ENCODE measurements around the gene BICRA. TPM values are rescaled to one million over a fixed set of nuclear protein-coding genes. Genes with fewer than 3 reads are reported as not detected.
"Not testable (repeated sequence)": the region's sequence is repeated elsewhere in the genome, so short reads cannot be mapped to it uniquely, and the experiment has no call there.

BICRA gene
- polyA plus RNA-seq, 3 donors = 10.2 to 16.6 (median 16.5) TPM

- peak in 10 of 11 donors; percentile 36 to 63 (median 52) for DNase-seq (ENCODE audit: extremely low read depth in 1 of 11, low read depth in 9 of 11, low spot score in 4 of 11)
These were observed 89.1 kb downstream of the BICRA start for GRCh38 chr19:47697863-47698609.

- DNase-seq (ENCODE audit: extremely low read depth in 1 of 11, low read depth in 9 of 11, low spot score in 4 of 11) = no peak
These were observed 89.9 kb downstream of the BICRA start for GRCh38 chr19:47698631-47699359.

GRCh38 chr19:47699360-47699917 lies 90.5 kb downstream of the BICRA start:
- DNase-seq (ENCODE audit: extremely low read depth in 1 of 11, low read depth in 9 of 11, low spot score in 4 of 11) = no peak

GRCh38 chr19:47700934-47701716 lies 92.2 kb downstream of the BICRA start:
- DNase-seq (ENCODE audit: extremely low read depth in 1 of 11, low read depth in 9 of 11, low spot score in 4 of 11) = no peak

GRCh38 chr19:47701717-47702552 lies 93.0 kb downstream of the BICRA start:
- no peak for DNase-seq (ENCODE audit: extremely low read depth in 1 of 11, low read depth in 9 of 11, low spot score in 4 of 11)

GRCh38 chr19:47702671-47703070 lies 93.7 kb downstream of the BICRA start:
- no peak for DNase-seq (ENCODE audit: extremely low read depth in 1 of 11, low read depth in 9 of 11, low spot score in 4 of 11)

GRCh38 chr19:47703301-47703700 lies 94.4 kb downstream of the BICRA start:
- DNase-seq (ENCODE audit: extremely low read depth in 1 of 11, low read depth in 9 of 11, low spot score in 4 of 11) = no peak

- no peak for DNase-seq (ENCODE audit: extremely low read depth in 1 of 11, low read depth in 9 of 11, low spot score in 4 of 11)
These were observed 95.1 kb downstream of the BICRA start for GRCh38 chr19:47704024-47704423.

- no peak for DNase-seq (ENCODE audit: extremely low read depth in 1 of 11, low read depth in 9 of 11, low spot score in 4 of 11)
These were observed 95.7 kb downstream of the BICRA start for GRCh38 chr19:47704656-47705055.

- peak in 2 of 11 donors; percentile 51 to 56 for DNase-seq (ENCODE audit: extremely low read depth in 1 of 11, low read depth in 9 of 11, low spot score in 4 of 11)
These were observed 98.4 kb downstream of the BICRA start for GRCh38 chr19:47707135-47707925.

GRCh38 chr19:47711652-47712242 lies 102.8 kb downstream of the BICRA start:
- no peak for DNase-seq (ENCODE audit: extremely low read depth in 1 of 11, low read depth in 9 of 11, low spot score in 4 of 11)

- peak in 3 of 11 donors; percentile 25 to 49 (median 48) for DNase-seq (ENCODE audit: extremely low read depth in 1 of 11, low read depth in 9 of 11, low spot score in 4 of 11)
These were observed 104.4 kb downstream of the BICRA start, which contains the start of gene EHD2 for GRCh38 chr19:47713046-47714021. Gene EHD2, plus strand, starts transcription at chr19:47713422. Its CDS starts 3,191 bp downstream, at chr19:47716613.

GRCh38 chr19:47714339-47714738 lies 105.4 kb downstream of the BICRA start:
- no peak for DNase-seq (ENCODE audit: extremely low read depth in 1 of 11, low read depth in 9 of 11, low spot score in 4 of 11)

- not testable (repeated sequence) for DNase-seq (ENCODE audit: extremely low read depth in 1 of 11, low read depth in 9 of 11, low spot score in 4 of 11)
These were observed 105.9 kb downstream of the BICRA start for GRCh38 chr19:47714855-47715254.

- no peak for DNase-seq (ENCODE audit: extremely low read depth in 1 of 11, low read depth in 9 of 11, low spot score in 4 of 11)
These were observed 107.5 kb downstream of the BICRA start for GRCh38 chr19:47716270-47716937.

Measured in renal cortex interstitium (tissue), 11 donors.